ENCODE measurements around the gene FLRT2. TPM values are rescaled to one million over a fixed set of nuclear protein-coding genes. Genes with fewer than 3 reads are reported as not detected.

Gene FLRT2
- total and polyA plus RNA-seq, 10 of the 15 experiments (the other 5 are each of a cell fraction or from before 2014, with no cell fraction given): 0.03 to 0.13 TPM; not detected in 8

DNA sequence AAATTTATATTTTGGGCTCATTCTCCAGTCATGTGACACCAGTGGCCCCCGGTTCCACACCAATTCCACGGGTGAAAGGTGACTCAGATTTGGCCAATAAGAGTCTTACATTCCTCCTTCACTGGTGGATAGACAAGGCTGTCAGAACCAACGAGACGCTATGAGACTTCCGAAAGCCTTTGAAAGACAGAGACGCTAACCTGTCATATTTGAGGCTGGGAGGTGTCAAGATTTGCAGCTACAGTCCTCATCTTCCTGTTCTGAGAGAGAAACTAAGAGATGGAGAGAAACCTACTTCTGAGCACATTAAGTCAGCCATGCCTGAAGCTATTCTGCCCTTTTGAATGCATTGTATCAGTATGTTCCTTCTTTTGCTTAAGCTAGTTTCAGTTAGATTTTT is 171.2 kb downstream of the FLRT2 start (continued):
- TF ChIP-seq HDAC6 (IDR thresholded peaks at IDR 0.05; ENCODE audit: unreplicated experiment): no peak
- TF ChIP-seq PAX8 (IDR thresholded peaks at IDR 0.05): no peak
- no peak for TF ChIP-seq NBN (IDR thresholded peaks at IDR 0.05)
- TF ChIP-seq, protein P1, sequence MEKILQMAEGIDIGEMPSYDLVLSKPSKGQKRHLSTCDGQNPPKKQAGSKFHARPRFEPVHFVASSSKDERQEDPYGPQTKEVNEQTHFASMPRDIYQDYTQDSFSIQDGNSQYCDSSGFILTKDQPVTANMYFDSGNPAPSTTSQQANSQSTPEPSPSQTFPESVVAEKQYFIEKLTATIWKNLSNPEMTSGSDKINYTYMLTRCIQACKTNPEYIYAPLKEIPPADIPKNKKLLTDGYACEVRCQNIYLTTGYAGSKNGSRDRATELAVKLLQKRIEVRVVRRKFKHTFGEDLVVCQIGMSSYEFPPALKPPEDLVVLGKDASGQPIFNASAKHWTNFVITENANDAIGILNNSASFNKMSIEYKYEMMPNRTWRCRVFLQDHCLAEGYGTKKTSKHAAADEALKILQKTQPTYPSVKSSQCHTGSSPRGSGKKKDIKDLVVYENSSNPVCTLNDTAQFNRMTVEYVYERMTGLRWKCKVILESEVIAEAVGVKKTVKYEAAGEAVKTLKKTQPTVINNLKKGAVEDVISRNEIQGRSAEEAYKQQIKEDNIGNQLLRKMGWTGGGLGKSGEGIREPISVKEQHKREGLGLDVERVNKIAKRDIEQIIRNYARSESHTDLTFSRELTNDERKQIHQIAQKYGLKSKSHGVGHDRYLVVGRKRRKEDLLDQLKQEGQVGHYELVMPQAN (conservative IDR thresholded peaks at IDR 0.05): no peak
- TF ChIP-seq RELA (IDR thresholded peaks at IDR 0.05; ENCODE audit: borderline replicate concordance, partially characterized antibody): no peak
- no peak for TF ChIP-seq LARP7 (IDR thresholded peaks at IDR 0.05)
- TF ChIP-seq CBX5 (IDR thresholded peaks at IDR 0.05; ENCODE audit: low read depth): no peak
- no peak for TF ChIP-seq RAD51 (IDR thresholded peaks at IDR 0.05)

DNA sequence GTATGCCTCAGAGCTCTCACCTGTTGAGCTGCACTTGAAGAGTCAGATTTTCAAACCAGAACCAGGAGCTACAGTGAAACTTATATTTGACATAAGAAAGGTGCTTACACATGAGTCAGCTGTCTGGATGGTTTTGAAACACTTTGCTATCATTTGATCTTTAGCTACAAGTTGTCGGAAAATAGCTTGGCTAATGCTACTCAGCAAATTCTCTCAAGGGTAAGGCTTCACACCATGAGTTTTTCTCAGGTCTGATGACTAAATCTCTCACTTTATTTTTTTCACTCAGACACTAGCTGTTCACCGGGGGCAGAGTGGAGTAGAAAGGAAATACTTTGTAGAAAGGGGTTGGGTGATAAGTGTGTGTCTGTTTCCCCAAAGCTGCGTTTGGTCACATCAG is 171.8 kb downstream of the FLRT2 start:
- Histone ChIP-seq H3K27ac (ENCODE audit: control insufficient read depth, insufficient read depth) (no peak overlapping the region), H3K36me3 (ENCODE audit: control insufficient read depth in 2 of 2, insufficient read depth in 2 of 2, low read length in 1 of 2) (no peaks in the 10 kb centered on the region), H3K4me2 (ENCODE audit: control insufficient read depth, insufficient read depth) (no peak overlapping the region), H3K79me2 (ENCODE audit: control insufficient read depth, insufficient read depth, low read length) (no peaks in the 10 kb centered on the region), H3K4me1 (ENCODE audit: control insufficient read depth, insufficient read depth, low read length) (no peaks in the 10 kb centered on the region), H4K20me1 (ENCODE audit: control insufficient read depth, insufficient read depth) (no peaks in the 10 kb centered on the region), H3K4me3 (no peak overlapping the region), H3K9ac (ENCODE audit: control insufficient read depth, insufficient read depth, low read length) (no peak overlapping the region), H2AFZ (ENCODE audit: control insufficient read depth, low read depth, low read length) (no peak overlapping the region), H3K9me3 (replicated peaks; ENCODE audit: control insufficient read depth, insufficient read depth, low read length) (no peaks in the 10 kb centered on the region; the same call in 2 of the 3 replicates), H3K27me3 (replicated peaks in 1 of 2; ENCODE audit: control insufficient read depth in 2 of 2, insufficient read depth in 2 of 2, low read length in 1 of 2) (no peaks in the 10 kb centered on the region)
- CTCF ChIA-PET: no interaction called here
- no TSS peak for BruUV-seq (replicated peaks)
- DNase-seq (ENCODE audit: low read depth, low spot score) (no peak), FAIRE-seq (no peak), ATAC-seq (no peak)
- WGBS (ENCODE audit: insufficient coverage, insufficient replicate concordance, low lambda C conversion rate, missing lambda C conversion rate): 30% methylated on average over 3 of the region's 3 CpGs
- intact Hi-C loops (cut with micrococcal nuclease; ENCODE audit: unreplicated experiment) (no loop called here), in situ Hi-C loops (cut with MboI) (no loop called here)
- RAD21 ChIA-PET (ENCODE audit: unreplicated experiment): no interaction called here
- POLR2A ChIA-PET: no interaction called here
- SMC1A ChIA-PET (ENCODE audit: uncharacterized antibody, unreplicated experiment): no interaction called here
- TF ChIP-seq RAD51 (IDR thresholded peaks at IDR 0.05): no peak
- no peak for TF ChIP-seq NR2F1 (conservative IDR thresholded peaks at IDR 0.05)
- TF ChIP-seq CREM (IDR thresholded peaks at IDR 0.05; ENCODE audit: low read depth): no peak
- TF ChIP-seq, protein P2, sequence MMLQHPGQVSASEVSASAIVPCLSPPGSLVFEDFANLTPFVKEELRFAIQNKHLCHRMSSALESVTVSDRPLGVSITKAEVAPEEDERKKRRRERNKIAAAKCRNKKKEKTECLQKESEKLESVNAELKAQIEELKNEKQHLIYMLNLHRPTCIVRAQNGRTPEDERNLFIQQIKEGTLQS (IDR thresholded peaks at IDR 0.05; ENCODE audit: borderline replicate concordance, extremely low read depth, low read depth, low read length): no peak
- TF ChIP-seq HDAC2 (IDR thresholded peaks at IDR 0.05): no peak
- TF ChIP-seq, protein P3, sequence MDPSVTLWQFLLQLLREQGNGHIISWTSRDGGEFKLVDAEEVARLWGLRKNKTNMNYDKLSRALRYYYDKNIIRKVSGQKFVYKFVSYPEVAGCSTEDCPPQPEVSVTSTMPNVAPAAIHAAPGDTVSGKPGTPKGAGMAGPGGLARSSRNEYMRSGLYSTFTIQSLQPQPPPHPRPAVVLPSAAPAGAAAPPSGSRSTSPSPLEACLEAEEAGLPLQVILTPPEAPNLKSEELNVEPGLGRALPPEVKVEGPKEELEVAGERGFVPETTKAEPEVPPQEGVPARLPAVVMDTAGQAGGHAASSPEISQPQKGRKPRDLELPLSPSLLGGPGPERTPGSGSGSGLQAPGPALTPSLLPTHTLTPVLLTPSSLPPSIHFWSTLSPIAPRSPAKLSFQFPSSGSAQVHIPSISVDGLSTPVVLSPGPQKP (IDR thresholded peaks at IDR 0.05; ENCODE audit: low read depth, low read length): no peak
- no peak for TF ChIP-seq NRF1 (conservative IDR thresholded peaks at IDR 0.05; ENCODE audit: low read depth, low read length)
- TF ChIP-seq STAT3 (IDR thresholded peaks at IDR 0.05; ENCODE audit: low read depth, low read length): no peak
- TF ChIP-seq, protein P4, sequence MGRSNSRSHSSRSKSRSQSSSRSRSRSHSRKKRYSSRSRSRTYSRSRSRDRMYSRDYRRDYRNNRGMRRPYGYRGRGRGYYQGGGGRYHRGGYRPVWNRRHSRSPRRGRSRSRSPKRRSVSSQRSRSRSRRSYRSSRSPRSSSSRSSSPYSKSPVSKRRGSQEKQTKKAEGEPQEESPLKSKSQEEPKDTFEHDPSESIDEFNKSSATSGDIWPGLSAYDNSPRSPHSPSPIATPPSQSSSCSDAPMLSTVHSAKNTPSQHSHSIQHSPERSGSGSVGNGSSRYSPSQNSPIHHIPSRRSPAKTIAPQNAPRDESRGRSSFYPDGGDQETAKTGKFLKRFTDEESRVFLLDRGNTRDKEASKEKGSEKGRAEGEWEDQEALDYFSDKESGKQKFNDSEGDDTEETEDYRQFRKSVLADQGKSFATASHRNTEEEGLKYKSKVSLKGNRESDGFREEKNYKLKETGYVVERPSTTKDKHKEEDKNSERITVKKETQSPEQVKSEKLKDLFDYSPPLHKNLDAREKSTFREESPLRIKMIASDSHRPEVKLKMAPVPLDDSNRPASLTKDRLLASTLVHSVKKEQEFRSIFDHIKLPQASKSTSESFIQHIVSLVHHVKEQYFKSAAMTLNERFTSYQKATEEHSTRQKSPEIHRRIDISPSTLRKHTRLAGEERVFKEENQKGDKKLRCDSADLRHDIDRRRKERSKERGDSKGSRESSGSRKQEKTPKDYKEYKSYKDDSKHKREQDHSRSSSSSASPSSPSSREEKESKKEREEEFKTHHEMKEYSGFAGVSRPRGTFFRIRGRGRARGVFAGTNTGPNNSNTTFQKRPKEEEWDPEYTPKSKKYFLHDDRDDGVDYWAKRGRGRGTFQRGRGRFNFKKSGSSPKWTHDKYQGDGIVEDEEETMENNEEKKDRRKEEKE (IDR thresholded peaks at IDR 0.05): no peak
- no peak for TF ChIP-seq SIX5 (IDR thresholded peaks at IDR 0.05; ENCODE audit: low read depth, low read length, severe bottlenecking)
- no peak for TF ChIP-seq NR2C2 (IDR thresholded peaks at IDR 0.05; ENCODE audit: borderline replicate concordance, control insufficient read depth, insufficient read length, low read depth)

Data from GM12878 (cell line).